GM13977 (cell line): ENCODE data around the gene TMEM63A.
"Not testable (repeated sequence)": the region's sequence is repeated elsewhere in the genome, so short reads cannot be mapped to it uniquely, and the experiment has no call there.

ENCODE experiments used
- DNase-seq: peaks from one replicate; pipeline ENCODE4 v3.0.0; 2012; ENCODE audit warnings: low spot score
- in situ Hi-C: fragments of 300-500 bp; cut with MboI; formaldehyde crosslinking; loops from one replicate; pipeline ENCODE4 v1.12.0; 2022; ENCODE audit warnings: low sequenced_read_pairs, low pct_unique_long_range_greater_than_20kb, mixed read lengths, inconsistent platforms; ENCODE audit not compliant: unreplicated experiment
- TF ChIP-seq, protein P1 (sequence below): IDR thresholded peaks from 2 replicates; pipeline ENCODE4 v1.5.1; 2012; ENCODE audit warnings: mild to moderate bottlenecking, control low read depth; ENCODE audit not compliant: insufficient read depth; ENCODE audit errors: extremely low read depth, missing control alignments

Gene TMEM63A

DNA sequence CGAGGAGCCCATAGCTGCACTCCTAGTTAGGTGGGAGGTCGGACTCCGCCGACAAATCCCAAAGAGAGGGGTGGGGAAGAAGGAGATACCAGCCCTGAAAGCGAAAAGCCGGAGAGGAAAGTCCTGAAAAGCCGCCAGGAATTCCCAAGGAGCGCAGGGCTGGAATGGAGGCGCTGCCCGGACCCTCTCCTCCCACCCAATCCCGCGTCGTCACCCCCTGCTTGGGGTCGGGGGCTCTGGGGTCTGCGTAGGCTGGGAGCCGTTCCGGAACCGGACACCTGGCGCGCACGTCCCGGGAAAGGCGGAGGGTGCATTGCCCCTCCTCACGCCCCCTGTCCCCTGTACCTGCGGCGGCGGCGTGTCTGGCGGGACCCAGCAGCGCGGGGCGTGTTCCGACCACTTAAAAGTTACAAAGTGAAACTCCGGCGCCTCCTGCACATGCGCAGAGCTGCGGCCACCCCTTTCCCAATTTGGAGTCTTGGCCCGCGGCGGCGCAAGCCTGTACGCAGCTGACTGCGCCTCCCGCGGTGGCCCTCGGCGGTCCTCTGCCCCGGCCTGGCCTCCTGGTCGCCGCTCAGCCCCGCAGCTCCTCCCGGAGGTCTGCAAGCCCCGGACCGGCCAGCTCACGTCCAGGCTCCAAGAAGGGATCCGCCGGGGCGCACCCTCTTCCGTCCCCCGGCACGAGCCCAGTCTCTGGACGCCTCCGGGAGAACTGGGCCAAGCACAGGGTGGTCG is at the start of gene TMEM63A:
Gene TMEM63A (minus strand): TSS at position 422 of the 735 bp plus-strand sequence. CDS start 4,800 bp downstream, outside the sequence.
- peak; percentile 97 for DNase-seq
- in situ Hi-C loops, result no loop called here
- TF ChIP-seq, protein P1, sequence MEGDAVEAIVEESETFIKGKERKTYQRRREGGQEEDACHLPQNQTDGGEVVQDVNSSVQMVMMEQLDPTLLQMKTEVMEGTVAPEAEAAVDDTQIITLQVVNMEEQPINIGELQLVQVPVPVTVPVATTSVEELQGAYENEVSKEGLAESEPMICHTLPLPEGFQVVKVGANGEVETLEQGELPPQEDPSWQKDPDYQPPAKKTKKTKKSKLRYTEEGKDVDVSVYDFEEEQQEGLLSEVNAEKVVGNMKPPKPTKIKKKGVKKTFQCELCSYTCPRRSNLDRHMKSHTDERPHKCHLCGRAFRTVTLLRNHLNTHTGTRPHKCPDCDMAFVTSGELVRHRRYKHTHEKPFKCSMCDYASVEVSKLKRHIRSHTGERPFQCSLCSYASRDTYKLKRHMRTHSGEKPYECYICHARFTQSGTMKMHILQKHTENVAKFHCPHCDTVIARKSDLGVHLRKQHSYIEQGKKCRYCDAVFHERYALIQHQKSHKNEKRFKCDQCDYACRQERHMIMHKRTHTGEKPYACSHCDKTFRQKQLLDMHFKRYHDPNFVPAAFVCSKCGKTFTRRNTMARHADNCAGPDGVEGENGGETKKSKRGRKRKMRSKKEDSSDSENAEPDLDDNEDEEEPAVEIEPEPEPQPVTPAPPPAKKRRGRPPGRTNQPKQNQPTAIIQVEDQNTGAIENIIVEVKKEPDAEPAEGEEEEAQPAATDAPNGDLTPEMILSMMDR, result peak; percentile 44

- in situ Hi-C loops, result no loop called here
- no peak for DNase-seq
- TF ChIP-seq, protein P1, result no peak
These were observed 49.3 kb upstream of the TMEM63A start for GRCh38 chr1:225931270-225932136.

- no peak for DNase-seq
- TF ChIP-seq, protein P1, result no peak
- in situ Hi-C loops, result no loop called here
These were observed 48.4 kb upstream of the TMEM63A start for GRCh38 chr1:225930566-225930965.

GRCh38 chr1:225929462-225929861 is 47.3 kb upstream of the TMEM63A start:
- in situ Hi-C loops, DNase-seq: not testable (repeated sequence)

DNA sequence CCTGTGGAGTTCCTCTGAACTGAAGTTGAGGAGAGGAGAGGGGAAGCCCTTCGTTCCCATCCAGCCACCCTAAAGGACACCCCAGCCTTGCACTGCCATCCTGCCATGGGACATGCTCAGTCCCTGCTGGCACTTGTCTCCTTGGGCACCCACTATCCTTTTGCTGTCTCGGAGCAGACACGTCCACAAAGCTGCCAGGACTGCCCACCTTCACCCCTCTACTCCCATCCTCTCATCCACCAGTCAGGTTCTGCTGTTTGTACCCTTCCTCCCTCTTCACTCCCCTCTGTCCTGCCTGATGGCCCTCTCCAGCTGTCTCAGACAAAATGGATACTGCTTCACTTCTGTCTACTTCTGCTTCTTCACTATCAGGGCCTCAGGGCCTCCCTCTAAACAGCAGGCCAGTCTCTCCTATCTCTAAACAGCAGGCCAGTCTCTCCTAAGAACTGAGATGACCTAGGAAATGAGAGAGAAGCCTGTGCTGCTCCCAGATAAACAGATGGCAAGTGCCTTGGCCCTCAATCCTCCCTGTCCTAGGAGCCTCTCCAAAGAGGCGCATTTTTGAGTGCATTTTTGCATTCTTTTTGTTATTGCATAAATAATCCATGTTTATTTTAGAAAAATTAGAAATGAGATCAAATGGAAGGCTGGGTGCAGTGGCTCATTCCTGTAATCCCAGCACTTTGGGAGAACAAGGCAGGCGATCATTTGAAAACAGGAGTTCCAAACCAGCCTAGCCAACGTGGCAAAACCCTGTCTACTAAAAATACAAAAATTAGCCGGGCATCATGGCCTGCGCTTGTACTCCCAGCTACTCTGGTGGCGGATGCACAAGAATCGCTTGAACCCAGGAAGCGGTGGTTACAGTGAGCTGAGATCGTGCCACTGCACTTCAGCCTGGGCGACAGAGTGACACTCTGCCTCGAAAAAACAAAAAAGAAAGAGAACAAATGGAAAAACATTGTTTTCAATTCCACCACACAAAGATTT is 46.3 kb upstream of the TMEM63A start:
- no peak for DNase-seq
- TF ChIP-seq, protein P1, result no peak
- in situ Hi-C loops, result no loop called here

- DNase-seq, result no peak
- in situ Hi-C loops, result no loop called here
These were observed 44.5 kb upstream of the TMEM63A start for GRCh38 chr1:225926551-225927113.

More at GRCh38 chr1:225926551-225927113, 44.5 kb upstream of the TMEM63A start:
- TF ChIP-seq, protein P1, result no peak
